Natural killer cell (primary cell): ENCODE measurements around the gene ENHO. TPM values are rescaled to one million over a fixed set of nuclear protein-coding genes. Genes with fewer than 3 reads are reported as not detected.

Experiments
- ATAC-seq, 3 donors: fragments of 150-1000 bp in 2 of 3; fragments of 200-7000 bp in 1 of 3; cut with Tn5 transposase; 1 replicate in 1 of 3; 2 replicates in 2 of 3; pipeline ENCODE4 v1.10.0; 2021; ENCODE audit warnings: mild to moderate bottlenecking in 2 of 3, moderate library complexity in 2 of 3
- DNase-seq, 2 donors: peaks; one replicate each; pipeline versions ENCODE4 v3.0.0 to v3.0.0-alpha.2; 2013 to 2021; ENCODE audit warnings: mixed read lengths in 1 of 2
- H3K27ac ChIP-seq: one replicate; pipeline ENCODE4 v1.5.1; 2013; ENCODE audit warnings: mild to moderate bottlenecking, low read length
- H3K27me3 ChIP-seq: one replicate; pipeline ENCODE4 v1.6.1; 2013; ENCODE audit warnings: low read length; ENCODE audit not compliant: control insufficient read depth, insufficient read depth
- H3K36me3 ChIP-seq: one replicate; pipeline ENCODE4 v1.6.1; 2013; ENCODE audit warnings: low read length; ENCODE audit not compliant: control insufficient read depth, insufficient read depth
- H3K4me1 ChIP-seq: one replicate; pipeline ENCODE4 v1.6.1; 2013; ENCODE audit warnings: low read length; ENCODE audit not compliant: control insufficient read depth, insufficient read depth
- H3K4me3 ChIP-seq: one replicate; pipeline ENCODE4 v1.5.1; 2013; ENCODE audit warnings: low read length
- H3K9me3 ChIP-seq: one replicate; pipeline ENCODE4 v1.6.1; 2013; ENCODE audit warnings: low read length; ENCODE audit not compliant: control insufficient read depth, insufficient read depth
- H3K27ac Mint-ChIP-seq, 2 donors: one replicate each; pipeline ENCODE4 v1.8.0; 2022; ENCODE audit warnings: mild to moderate bottlenecking in 2 of 2, mixed read lengths in 2 of 2, moderate library complexity in 1 of 2
- H3K27me3 Mint-ChIP-seq, 2 donors: one replicate each; pipeline ENCODE4 v1.8.0; 2022; ENCODE audit warnings: low read depth in 2 of 2, mixed read lengths in 2 of 2
- H3K36me3 Mint-ChIP-seq: one replicate; pipeline ENCODE4 v1.8.0; 2022; ENCODE audit warnings: mixed read lengths
- H3K4me1 Mint-ChIP-seq, 2 donors: one replicate each; pipeline ENCODE4 v1.8.0; 2022; ENCODE audit warnings: mixed read lengths in 2 of 2
- H3K4me3 Mint-ChIP-seq: one replicate; pipeline ENCODE4 v1.8.0; 2022; ENCODE audit warnings: mild to moderate bottlenecking, moderate library complexity, mixed read lengths
- H3K9me3 Mint-ChIP-seq, 2 donors: one replicate each; pipeline ENCODE4 v1.8.0; 2022; ENCODE audit warnings: mixed read lengths in 2 of 2
- CTCF ChIP-seq: fragments of 200-600 bp; IDR thresholded peaks from one replicate; pipeline ENCODE4 v1.8.0; 2022; ENCODE audit warnings: antibody characterized with exemption
- WGBS: methylation state at CpG from one replicate; pipeline ENCODE4 v1.1.7; 2013; ENCODE audit warnings: missing lambda C conversion rate; ENCODE audit not compliant: insufficient coverage; 5-methylcytosine and 5-hydroxymethylcytosine counted together
- intact Hi-C: fragments of 100-400 bp; cut with micrococcal nuclease; formaldehyde crosslinking; loops from one replicate; pipeline ENCODE4 v1.14.2; 2022
- total RNA-seq, 4 donors: library from RNA; stranded (reverse); fragments of 120-200 nt in 1 of 4; gene quantifications; one replicate each; pipeline versions ENCODE4 v1.2.3 to v1.2.4, GENCODE V29; 2013 to 2022

ENHO gene
- total RNA-seq, 3 donors from 2014 or later (not counting 1 experiment from before 2014, with no cell fraction given) = 0.34 to 1.7 TPM; not detected in 1

GRCh38 chr9:34524349-34524748 lies 1.6 kb upstream of the ENHO start:
- H3K36me3 Mint-ChIP-seq = no peaks in the 10 kb centered on the region
- Histone ChIP-seq H3K4me1 (peaks cover 16% of the 10 kb centered on the region), H3K36me3 (no peaks in the 10 kb centered on the region), H3K9me3 (no peaks in the 10 kb centered on the region), H3K27me3 (peaks cover 3% of the 10 kb centered on the region), H3K4me3 (no peak overlapping the region), H3K27ac (no peak overlapping the region)
- intact Hi-C loops = no loop called here
- TF ChIP-seq CTCF = no peak
- H3K4me1 Mint-ChIP-seq = peaks cover 6 to 19% of the 10 kb centered on the region in 2 donors
- ATAC-seq (no peak), DNase-seq (no peak)
- H3K27ac Mint-ChIP-seq = no peak overlapping the region
- H3K9me3 Mint-ChIP-seq = no peaks in the 10 kb centered on the region
- WGBS = 92% methylated on average over 3 of the region's 3 CpGs
- H3K4me3 Mint-ChIP-seq = no peak overlapping the region
- peaks cover 25 to 29% of the 10 kb centered on the region in 2 donors for H3K27me3 Mint-ChIP-seq

GRCh38 chr9:34522091-34522887 lies 501 bp downstream of the ENHO start:
- TF ChIP-seq CTCF = no peak
- Histone ChIP-seq H3K9me3 (no peaks in the 10 kb centered on the region), H3K27me3 (peaks cover 3% of the 10 kb centered on the region), H3K4me3 (peak overlapping the region; percentile 15), H3K4me1 (peaks cover 20% of the 10 kb centered on the region), H3K27ac (no peak overlapping the region), H3K36me3 (no peaks in the 10 kb centered on the region)
- Mint-ChIP-seq H3K27me3 (peaks cover 20 to 23% of the 10 kb centered on the region in 2 donors), H3K36me3 (no peaks in the 10 kb centered on the region), H3K27ac (peak overlapping the region; percentile 16 to 82), H3K4me1 (peaks cover 6 to 19% of the 10 kb centered on the region in 2 donors), H3K9me3 (no peaks in the 10 kb centered on the region), H3K4me3 (peak overlapping the region; percentile 72)
- ATAC-seq = no peak
- 24% methylated on average over 31 of the region's 31 CpGs for WGBS
- DNase-seq = peak in 1 of 2 donors; percentile 23
- intact Hi-C loops = no loop called here

- H3K27ac ChIP-seq = no peak overlapping the region
- WGBS = 93% methylated on average over 11 of the region's 11 CpGs
- peaks cover 20% of the 10 kb centered on the region for H3K4me1 ChIP-seq
- no peaks in the 10 kb centered on the region for H3K36me3 ChIP-seq
- Mint-ChIP-seq H3K4me3 (no peak overlapping the region), H3K4me1 (peaks cover 6 to 19% of the 10 kb centered on the region in 2 donors), H3K27me3 (peaks cover 20 to 23% of the 10 kb centered on the region in 2 donors), H3K27ac (no peak overlapping the region), H3K36me3 (no peaks in the 10 kb centered on the region), H3K9me3 (no peaks in the 10 kb centered on the region)
- no peak for DNase-seq
- no peaks in the 10 kb centered on the region for H3K9me3 ChIP-seq
- TF ChIP-seq CTCF = no peak
- no peak overlapping the region for H3K4me3 ChIP-seq
- H3K27me3 ChIP-seq = peaks cover 3% of the 10 kb centered on the region
- intact Hi-C loops = no loop called here
- ATAC-seq = no peak
These were observed 1.3 kb downstream of the ENHO start for GRCh38 chr9:34521406-34522045.
